Adrenal gland (tissue), 5 donors: ENCODE results near the gene NACC2.

ENCODE experiments used
- POLR2A ChIP-seq, 2 donors: fragments of 450-650 bp; IDR thresholded peaks; one replicate each; pipeline ENCODE4 v1.6.1; 2017; ENCODE audit warnings: antibody characterized with exemption in 2 of 2, mild to moderate bottlenecking in 2 of 2, moderate library complexity in 1 of 2
- TF ChIP-seq, protein P1 (sequence below), 6 experiments: fragments of 450-650 bp in 4 of 6; fragments of 200-600 bp in 2 of 6; sonication (generic) in 1 of 6; IDR thresholded peaks; 1 replicate in 5 of 6; 2 replicates in 1 of 6; pipeline versions ENCODE4 v1.5.1 to v1.8.0; 2016 to 2021; ENCODE audit warnings: antibody characterized with exemption in 6 of 6, mild to moderate bottlenecking in 2 of 6, moderate library complexity in 1 of 6
- donor health status: DM: no; HTN: no; CAD: no.

DNA sequence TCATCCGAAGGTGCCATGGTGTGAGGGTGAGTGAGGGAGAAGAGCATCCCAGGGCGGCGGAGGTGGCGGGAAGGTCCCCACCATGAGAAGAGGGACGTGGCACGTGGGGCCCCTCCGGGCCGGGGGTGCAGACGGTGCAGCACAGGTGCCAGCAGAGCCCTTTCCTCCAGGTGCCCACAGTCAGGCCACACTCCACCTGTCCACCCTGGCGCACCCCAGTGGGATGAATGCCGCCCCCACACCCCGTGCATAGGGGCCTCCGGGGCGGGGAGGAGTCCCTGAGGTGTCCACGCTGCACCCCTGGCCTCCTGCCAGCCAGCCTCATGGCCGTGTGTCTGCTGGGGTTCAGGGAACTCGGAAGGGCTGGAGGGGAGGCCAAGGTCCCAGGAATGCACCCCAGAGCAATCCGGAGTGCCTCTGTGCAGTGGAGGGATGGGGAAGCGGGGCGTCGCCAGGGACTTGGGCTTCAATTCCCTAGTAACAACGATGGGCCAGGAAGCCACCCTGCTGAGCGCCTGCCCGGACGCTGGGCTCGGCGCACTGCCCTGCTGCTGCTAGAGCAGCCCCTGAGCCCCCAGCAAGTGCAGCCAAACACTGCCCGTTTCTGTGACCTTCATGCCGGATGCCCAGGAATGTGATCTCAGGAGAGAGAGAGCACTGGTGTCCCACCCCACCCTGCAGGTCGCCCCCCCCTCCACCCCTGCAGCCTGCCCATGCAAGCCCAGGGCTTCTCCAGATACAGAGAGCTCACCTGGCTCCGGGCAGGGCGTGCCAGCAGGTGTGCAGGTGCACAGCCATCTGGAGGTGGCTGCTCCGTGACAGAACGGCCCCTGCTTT lies 8.8 kb upstream of the NACC2 start:
- TF ChIP-seq, protein P1, sequence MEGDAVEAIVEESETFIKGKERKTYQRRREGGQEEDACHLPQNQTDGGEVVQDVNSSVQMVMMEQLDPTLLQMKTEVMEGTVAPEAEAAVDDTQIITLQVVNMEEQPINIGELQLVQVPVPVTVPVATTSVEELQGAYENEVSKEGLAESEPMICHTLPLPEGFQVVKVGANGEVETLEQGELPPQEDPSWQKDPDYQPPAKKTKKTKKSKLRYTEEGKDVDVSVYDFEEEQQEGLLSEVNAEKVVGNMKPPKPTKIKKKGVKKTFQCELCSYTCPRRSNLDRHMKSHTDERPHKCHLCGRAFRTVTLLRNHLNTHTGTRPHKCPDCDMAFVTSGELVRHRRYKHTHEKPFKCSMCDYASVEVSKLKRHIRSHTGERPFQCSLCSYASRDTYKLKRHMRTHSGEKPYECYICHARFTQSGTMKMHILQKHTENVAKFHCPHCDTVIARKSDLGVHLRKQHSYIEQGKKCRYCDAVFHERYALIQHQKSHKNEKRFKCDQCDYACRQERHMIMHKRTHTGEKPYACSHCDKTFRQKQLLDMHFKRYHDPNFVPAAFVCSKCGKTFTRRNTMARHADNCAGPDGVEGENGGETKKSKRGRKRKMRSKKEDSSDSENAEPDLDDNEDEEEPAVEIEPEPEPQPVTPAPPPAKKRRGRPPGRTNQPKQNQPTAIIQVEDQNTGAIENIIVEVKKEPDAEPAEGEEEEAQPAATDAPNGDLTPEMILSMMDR (IDR thresholded peaks at IDR 0.05), result no peak
- no peak for TF ChIP-seq POLR2A (IDR thresholded peaks at IDR 0.05)
